Neural cell (in vitro differentiated cells): ENCODE results near the gene EIF4G3.

ENCODE experiments used
- EP300 ChIP-seq: fragments of 450-650 bp; conservative IDR thresholded peaks from 2 replicates; pipeline ENCODE4 v1.6.1; 2014; ENCODE audit warnings: antibody characterized with exemption, mild to moderate bottlenecking, moderate library complexity; ENCODE audit not compliant: poor library complexity, severe bottlenecking
- EZH2 ChIP-seq: fragments of 200-600, 300-800 bp; shearing (Covaris generic), sonication (generic); IDR thresholded peaks from 2 replicates; pipeline ENCODE4 v1.6.1; 2014; ENCODE audit warnings: antibody characterized with exemption, low read length, borderline replicate concordance, mild to moderate bottlenecking; ENCODE audit not compliant: insufficient read depth, poor library complexity, severe bottlenecking
- MXI1 ChIP-seq: fragments of 450-650 bp; conservative IDR thresholded peaks from 2 replicates; pipeline ENCODE4 v1.6.1; 2014; ENCODE audit warnings: antibody characterized with exemption, mild to moderate bottlenecking; ENCODE audit not compliant: poor library complexity, severe bottlenecking
- POLR2AphosphoS5 ChIP-seq: IDR thresholded peaks from 2 replicates; pipeline ENCODE4 v1.6.1; 2012
- RAD21 ChIP-seq: fragments of 450-650 bp; conservative IDR thresholded peaks from 2 replicates; pipeline ENCODE4 v1.6.1; 2014; ENCODE audit warnings: antibody characterized with exemption, mild to moderate bottlenecking, moderate library complexity
- SMC3 ChIP-seq: fragments of 450-650 bp; conservative IDR thresholded peaks from 2 replicates; pipeline ENCODE4 v1.6.1; 2014; ENCODE audit warnings: antibody characterized with exemption, mild to moderate bottlenecking, moderate library complexity; ENCODE audit not compliant: poor library complexity
- TF ChIP-seq, protein P1 (sequence below): fragments of 450-650 bp; IDR thresholded peaks from 2 replicates; pipeline ENCODE4 v1.5.1; 2014; ENCODE audit warnings: antibody characterized with exemption, mild to moderate bottlenecking, moderate library complexity; ENCODE audit not compliant: poor library complexity, severe bottlenecking
- TF ChIP-seq, protein P2 (sequence below): IDR thresholded peaks from 2 replicates; pipeline ENCODE4 v1.6.1; 2012; ENCODE audit warnings: borderline replicate concordance

DNA sequence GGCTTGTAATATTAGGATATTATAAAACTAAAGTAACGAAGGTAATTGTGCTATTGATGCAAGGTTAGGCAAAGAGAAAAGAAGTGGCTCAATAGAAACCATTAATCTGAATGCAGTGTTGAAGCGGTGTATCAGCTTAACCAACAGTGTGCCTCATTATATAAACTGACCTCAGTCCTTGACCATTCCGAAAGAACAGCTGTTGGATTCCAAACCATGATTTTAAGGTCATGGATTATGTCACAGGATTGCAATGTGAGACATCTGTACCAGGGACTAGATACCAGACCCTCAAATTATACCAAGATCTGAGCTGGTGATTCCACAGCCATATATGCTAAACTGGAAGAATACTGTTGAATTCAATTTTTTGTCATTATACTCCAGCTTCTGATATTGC, 255.4 kb downstream of the EIF4G3 start:
- TF ChIP-seq, protein P1, sequence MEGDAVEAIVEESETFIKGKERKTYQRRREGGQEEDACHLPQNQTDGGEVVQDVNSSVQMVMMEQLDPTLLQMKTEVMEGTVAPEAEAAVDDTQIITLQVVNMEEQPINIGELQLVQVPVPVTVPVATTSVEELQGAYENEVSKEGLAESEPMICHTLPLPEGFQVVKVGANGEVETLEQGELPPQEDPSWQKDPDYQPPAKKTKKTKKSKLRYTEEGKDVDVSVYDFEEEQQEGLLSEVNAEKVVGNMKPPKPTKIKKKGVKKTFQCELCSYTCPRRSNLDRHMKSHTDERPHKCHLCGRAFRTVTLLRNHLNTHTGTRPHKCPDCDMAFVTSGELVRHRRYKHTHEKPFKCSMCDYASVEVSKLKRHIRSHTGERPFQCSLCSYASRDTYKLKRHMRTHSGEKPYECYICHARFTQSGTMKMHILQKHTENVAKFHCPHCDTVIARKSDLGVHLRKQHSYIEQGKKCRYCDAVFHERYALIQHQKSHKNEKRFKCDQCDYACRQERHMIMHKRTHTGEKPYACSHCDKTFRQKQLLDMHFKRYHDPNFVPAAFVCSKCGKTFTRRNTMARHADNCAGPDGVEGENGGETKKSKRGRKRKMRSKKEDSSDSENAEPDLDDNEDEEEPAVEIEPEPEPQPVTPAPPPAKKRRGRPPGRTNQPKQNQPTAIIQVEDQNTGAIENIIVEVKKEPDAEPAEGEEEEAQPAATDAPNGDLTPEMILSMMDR = no peak
- TF ChIP-seq EZH2 = no peak
- TF ChIP-seq EP300 = no peak
- TF ChIP-seq, protein P2, sequence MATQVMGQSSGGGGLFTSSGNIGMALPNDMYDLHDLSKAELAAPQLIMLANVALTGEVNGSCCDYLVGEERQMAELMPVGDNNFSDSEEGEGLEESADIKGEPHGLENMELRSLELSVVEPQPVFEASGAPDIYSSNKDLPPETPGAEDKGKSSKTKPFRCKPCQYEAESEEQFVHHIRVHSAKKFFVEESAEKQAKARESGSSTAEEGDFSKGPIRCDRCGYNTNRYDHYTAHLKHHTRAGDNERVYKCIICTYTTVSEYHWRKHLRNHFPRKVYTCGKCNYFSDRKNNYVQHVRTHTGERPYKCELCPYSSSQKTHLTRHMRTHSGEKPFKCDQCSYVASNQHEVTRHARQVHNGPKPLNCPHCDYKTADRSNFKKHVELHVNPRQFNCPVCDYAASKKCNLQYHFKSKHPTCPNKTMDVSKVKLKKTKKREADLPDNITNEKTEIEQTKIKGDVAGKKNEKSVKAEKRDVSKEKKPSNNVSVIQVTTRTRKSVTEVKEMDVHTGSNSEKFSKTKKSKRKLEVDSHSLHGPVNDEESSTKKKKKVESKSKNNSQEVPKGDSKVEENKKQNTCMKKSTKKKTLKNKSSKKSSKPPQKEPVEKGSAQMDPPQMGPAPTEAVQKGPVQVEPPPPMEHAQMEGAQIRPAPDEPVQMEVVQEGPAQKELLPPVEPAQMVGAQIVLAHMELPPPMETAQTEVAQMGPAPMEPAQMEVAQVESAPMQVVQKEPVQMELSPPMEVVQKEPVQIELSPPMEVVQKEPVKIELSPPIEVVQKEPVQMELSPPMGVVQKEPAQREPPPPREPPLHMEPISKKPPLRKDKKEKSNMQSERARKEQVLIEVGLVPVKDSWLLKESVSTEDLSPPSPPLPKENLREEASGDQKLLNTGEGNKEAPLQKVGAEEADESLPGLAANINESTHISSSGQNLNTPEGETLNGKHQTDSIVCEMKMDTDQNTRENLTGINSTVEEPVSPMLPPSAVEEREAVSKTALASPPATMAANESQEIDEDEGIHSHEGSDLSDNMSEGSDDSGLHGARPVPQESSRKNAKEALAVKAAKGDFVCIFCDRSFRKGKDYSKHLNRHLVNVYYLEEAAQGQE = no peak
- no peak for TF ChIP-seq POLR2AphosphoS5
- no peak for TF ChIP-seq RAD21
- TF ChIP-seq MXI1 = no peak
- TF ChIP-seq SMC3 = no peak
